IMR-90 (cell line): ENCODE data around the gene MMRN2.
"Not testable (repeated sequence)": the region's sequence is repeated elsewhere in the genome, so short reads cannot be mapped to it uniquely, and the experiment has no call there.

Experiments used
- FOS ChIP-seq: fragments of 150-350 bp; IDR thresholded peaks from 2 replicates; pipeline ENCODE4 v1.6.1; 2016; ENCODE audit warnings: low read depth, low read length
- MAFK ChIP-seq: IDR thresholded peaks from 2 replicates; pipeline ENCODE4 v1.6.1; 2012; ENCODE audit warnings: low read depth, low read length, improper control_type of control experiment
- MAZ ChIP-seq: IDR thresholded peaks from 2 replicates; pipeline ENCODE4 v1.6.1; 2012; ENCODE audit warnings: low read depth, mild to moderate bottlenecking, low read length, improper control_type of control experiment, moderate library complexity, borderline replicate concordance
- POLR2A ChIP-seq: IDR thresholded peaks from 2 replicates; pipeline ENCODE4 v1.6.1; 2012; ENCODE audit warnings: mild to moderate bottlenecking, low read depth, low read length
- RAD21 ChIP-seq: IDR thresholded peaks from 2 replicates; pipeline ENCODE4 v1.6.1; 2012; ENCODE audit warnings: low read length, improper control_type of control experiment
- TF ChIP-seq, protein P1 (sequence below): conservative IDR thresholded peaks from 2 replicates; pipeline ENCODE4 v1.5.1; 2012; ENCODE audit warnings: mild to moderate bottlenecking, low read depth, low read length, improper control_type of control experiment
- TF ChIP-seq, protein P2 (sequence below): fragments of 150-350 bp; IDR thresholded peaks from 2 replicates; pipeline ENCODE4 v1.6.1; 2017; ENCODE audit warnings: mild to moderate bottlenecking, antibody characterized with exemption, low read length, low read depth
- TF ChIP-seq, protein P3 (sequence below): fragments of 150-350 bp; IDR thresholded peaks from 2 replicates; pipeline ENCODE4 v1.6.1; 2016; ENCODE audit warnings: low read depth, mild to moderate bottlenecking, low read length, moderate library complexity, borderline replicate concordance

DNA sequence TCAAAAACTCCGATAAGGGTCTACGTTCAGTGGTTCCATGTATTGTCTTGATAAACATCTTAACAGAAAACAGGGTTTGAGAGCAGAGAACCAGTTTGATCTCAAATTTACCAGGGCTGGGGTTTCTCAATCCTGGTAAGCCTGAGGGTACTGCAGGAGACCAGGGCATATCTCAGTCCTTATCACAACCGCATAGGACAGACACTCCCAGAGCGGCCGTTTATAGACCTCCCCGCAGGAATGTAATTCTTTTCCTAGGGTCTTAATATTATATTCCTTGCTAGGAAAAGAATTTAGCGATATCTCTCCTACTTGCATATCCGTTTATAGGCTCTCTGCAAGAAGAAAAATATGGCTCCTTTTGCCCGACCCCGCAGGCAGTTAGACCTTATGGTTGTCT is 4.7 kb downstream of the MMRN2 start:
- TF ChIP-seq, protein P1, sequence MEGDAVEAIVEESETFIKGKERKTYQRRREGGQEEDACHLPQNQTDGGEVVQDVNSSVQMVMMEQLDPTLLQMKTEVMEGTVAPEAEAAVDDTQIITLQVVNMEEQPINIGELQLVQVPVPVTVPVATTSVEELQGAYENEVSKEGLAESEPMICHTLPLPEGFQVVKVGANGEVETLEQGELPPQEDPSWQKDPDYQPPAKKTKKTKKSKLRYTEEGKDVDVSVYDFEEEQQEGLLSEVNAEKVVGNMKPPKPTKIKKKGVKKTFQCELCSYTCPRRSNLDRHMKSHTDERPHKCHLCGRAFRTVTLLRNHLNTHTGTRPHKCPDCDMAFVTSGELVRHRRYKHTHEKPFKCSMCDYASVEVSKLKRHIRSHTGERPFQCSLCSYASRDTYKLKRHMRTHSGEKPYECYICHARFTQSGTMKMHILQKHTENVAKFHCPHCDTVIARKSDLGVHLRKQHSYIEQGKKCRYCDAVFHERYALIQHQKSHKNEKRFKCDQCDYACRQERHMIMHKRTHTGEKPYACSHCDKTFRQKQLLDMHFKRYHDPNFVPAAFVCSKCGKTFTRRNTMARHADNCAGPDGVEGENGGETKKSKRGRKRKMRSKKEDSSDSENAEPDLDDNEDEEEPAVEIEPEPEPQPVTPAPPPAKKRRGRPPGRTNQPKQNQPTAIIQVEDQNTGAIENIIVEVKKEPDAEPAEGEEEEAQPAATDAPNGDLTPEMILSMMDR = not testable (repeated sequence)
- not testable (repeated sequence) for TF ChIP-seq POLR2A, FOS, MAFK, RAD21, MAZ
- TF ChIP-seq, protein P2, sequence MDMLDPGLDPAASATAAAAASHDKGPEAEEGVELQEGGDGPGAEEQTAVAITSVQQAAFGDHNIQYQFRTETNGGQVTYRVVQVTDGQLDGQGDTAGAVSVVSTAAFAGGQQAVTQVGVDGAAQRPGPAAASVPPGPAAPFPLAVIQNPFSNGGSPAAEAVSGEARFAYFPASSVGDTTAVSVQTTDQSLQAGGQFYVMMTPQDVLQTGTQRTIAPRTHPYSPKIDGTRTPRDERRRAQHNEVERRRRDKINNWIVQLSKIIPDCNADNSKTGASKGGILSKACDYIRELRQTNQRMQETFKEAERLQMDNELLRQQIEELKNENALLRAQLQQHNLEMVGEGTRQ = not testable (repeated sequence)
- TF ChIP-seq, protein P3, sequence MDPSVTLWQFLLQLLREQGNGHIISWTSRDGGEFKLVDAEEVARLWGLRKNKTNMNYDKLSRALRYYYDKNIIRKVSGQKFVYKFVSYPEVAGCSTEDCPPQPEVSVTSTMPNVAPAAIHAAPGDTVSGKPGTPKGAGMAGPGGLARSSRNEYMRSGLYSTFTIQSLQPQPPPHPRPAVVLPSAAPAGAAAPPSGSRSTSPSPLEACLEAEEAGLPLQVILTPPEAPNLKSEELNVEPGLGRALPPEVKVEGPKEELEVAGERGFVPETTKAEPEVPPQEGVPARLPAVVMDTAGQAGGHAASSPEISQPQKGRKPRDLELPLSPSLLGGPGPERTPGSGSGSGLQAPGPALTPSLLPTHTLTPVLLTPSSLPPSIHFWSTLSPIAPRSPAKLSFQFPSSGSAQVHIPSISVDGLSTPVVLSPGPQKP = not testable (repeated sequence)
